ENCODE data around the gene ARL3. TPM values are rescaled to one million over a fixed set of nuclear protein-coding genes. Genes with fewer than 3 reads are reported as not detected.

ARL3 gene
- total RNA-seq, 1 donor from 2014 or later: 34.6 TPM

GRCh38 chr10:102741726-102742237, 27.6 kb upstream of the ARL3 start:
- H3K36me3 Mint-ChIP-seq (ENCODE audit: low read depth): no peaks in the 10 kb centered on the region
- no peak for TF ChIP-seq CTCF (conservative IDR thresholded peaks at IDR 0.05)
- H3K4me1 Mint-ChIP-seq: peaks cover 35% of the 10 kb centered on the region
- H3K9me3 Mint-ChIP-seq: peaks cover 3% of the 10 kb centered on the region
- no peak for DNase-seq (ENCODE audit: low read depth, low spot score)
- H3K4me3 Mint-ChIP-seq: peak overlapping the region; percentile 11
- no peak overlapping the region for H3K27ac Mint-ChIP-seq (ENCODE audit: unreplicated experiment)
- H3K27me3 Mint-ChIP-seq (ENCODE audit: low read depth): peaks cover 3% of the 10 kb centered on the region

- no peaks in the 10 kb centered on the region for H3K36me3 Mint-ChIP-seq (ENCODE audit: low read depth)
- H3K9me3 Mint-ChIP-seq: peaks cover 3% of the 10 kb centered on the region
- peaks cover 3% of the 10 kb centered on the region for H3K27me3 Mint-ChIP-seq (ENCODE audit: low read depth)
- no peak overlapping the region for H3K27ac Mint-ChIP-seq (ENCODE audit: unreplicated experiment)
- H3K4me1 Mint-ChIP-seq: peaks cover 28% of the 10 kb centered on the region
- no peak for DNase-seq (ENCODE audit: low read depth, low spot score)
- H3K4me3 Mint-ChIP-seq: no peak overlapping the region
- TF ChIP-seq CTCF (conservative IDR thresholded peaks at IDR 0.05): no peak
These were observed 26.0 kb upstream of the ARL3 start for GRCh38 chr10:102740229-102740628.

GRCh38 chr10:102738692-102739121, 24.5 kb upstream of the ARL3 start:
- peaks cover 3% of the 10 kb centered on the region for H3K9me3 Mint-ChIP-seq
- H3K36me3 Mint-ChIP-seq (ENCODE audit: low read depth): no peaks in the 10 kb centered on the region
- no peak overlapping the region for H3K4me3 Mint-ChIP-seq
- peaks cover 15% of the 10 kb centered on the region for H3K4me1 Mint-ChIP-seq
- H3K27me3 Mint-ChIP-seq (ENCODE audit: low read depth): peaks cover 2% of the 10 kb centered on the region
- no peak for TF ChIP-seq CTCF (conservative IDR thresholded peaks at IDR 0.05)
- DNase-seq (ENCODE audit: low read depth, low spot score): no peak
- H3K27ac Mint-ChIP-seq (ENCODE audit: unreplicated experiment): no peak overlapping the region

DNA sequence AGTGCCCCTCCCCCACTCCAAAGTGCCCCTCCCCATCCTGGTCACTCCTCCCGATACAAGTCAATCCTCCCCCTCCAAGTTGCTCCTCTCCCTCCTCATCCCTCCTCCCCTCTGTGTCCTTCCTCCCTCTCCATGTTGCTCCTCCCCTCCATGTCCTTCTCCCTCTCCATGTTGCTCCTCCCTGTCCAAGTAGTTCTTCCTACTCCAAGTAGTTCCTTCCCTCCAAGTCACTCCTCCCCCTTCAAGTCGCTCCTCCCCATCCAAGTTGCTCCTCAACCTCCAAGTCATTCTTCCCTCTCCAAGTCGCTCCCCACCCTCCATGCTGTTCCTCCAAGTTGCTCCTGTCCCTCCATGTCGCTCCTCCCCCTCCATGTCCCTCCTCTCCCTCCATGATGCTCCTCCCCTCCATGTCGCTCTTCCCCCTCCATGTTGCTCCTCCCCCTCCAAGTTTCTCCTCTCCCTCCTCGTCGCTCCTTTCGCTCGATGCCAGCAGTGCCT, 20.9 kb upstream of the ARL3 start:
- no peak for DNase-seq (ENCODE audit: low read depth, low spot score)
- Mint-ChIP-seq H3K9me3 (no peaks in the 10 kb centered on the region), H3K27me3 (ENCODE audit: low read depth) (no peaks in the 10 kb centered on the region), H3K4me1 (peaks cover 5% of the 10 kb centered on the region), H3K36me3 (ENCODE audit: low read depth) (no peaks in the 10 kb centered on the region), H3K27ac (ENCODE audit: unreplicated experiment) (peak overlapping the region; percentile 78), H3K4me3 (no peak overlapping the region)
- TF ChIP-seq CTCF (conservative IDR thresholded peaks at IDR 0.05): no peak

- peaks cover 5% of the 10 kb centered on the region for H3K4me1 Mint-ChIP-seq
- no peaks in the 10 kb centered on the region for H3K27me3 Mint-ChIP-seq (ENCODE audit: low read depth)
- H3K9me3 Mint-ChIP-seq: no peaks in the 10 kb centered on the region
- no peak overlapping the region for H3K4me3 Mint-ChIP-seq
- H3K27ac Mint-ChIP-seq (ENCODE audit: unreplicated experiment): no peak overlapping the region
- no peak for DNase-seq (ENCODE audit: low read depth, low spot score)
- no peak for TF ChIP-seq CTCF (conservative IDR thresholded peaks at IDR 0.05)
- H3K36me3 Mint-ChIP-seq (ENCODE audit: low read depth): peaks cover 5% of the 10 kb centered on the region
These were observed 18.5 kb upstream of the ARL3 start for GRCh38 chr10:102732661-102733060.

All from neural crest cell (in vitro differentiated cells).